Measurements from ENCODE around the gene ATAD3B.
"Not testable (repeated sequence)": the region's sequence is repeated elsewhere in the genome, so short reads cannot be mapped to it uniquely, and the experiment has no call there.

The ATAD3B gene

DNA sequence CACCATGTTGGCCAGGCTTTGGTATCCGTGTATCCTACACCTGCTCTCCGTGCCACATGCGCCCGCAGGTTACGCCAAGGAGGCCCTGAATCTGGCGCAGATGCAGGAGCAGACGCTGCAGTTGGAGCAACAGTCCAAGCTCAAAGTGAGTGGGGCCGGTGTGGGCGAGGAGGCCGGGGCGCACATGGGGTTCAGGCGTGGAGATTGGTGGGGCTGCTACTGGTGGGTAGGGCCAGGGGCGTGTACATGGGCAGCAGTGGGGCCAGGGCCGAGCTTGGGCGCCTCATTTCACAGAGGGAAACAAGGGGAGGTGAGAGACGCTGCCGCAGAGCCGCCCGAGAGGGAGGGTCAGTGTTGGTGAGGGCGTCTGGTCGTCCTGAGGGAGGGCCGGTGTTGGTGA lies 5.6 kb downstream of the ATAD3B start:
- H3K4me3 ChIP-seq (ENCODE audit: low read depth, low read length): no peak overlapping the region
- TF ChIP-seq, protein P1, sequence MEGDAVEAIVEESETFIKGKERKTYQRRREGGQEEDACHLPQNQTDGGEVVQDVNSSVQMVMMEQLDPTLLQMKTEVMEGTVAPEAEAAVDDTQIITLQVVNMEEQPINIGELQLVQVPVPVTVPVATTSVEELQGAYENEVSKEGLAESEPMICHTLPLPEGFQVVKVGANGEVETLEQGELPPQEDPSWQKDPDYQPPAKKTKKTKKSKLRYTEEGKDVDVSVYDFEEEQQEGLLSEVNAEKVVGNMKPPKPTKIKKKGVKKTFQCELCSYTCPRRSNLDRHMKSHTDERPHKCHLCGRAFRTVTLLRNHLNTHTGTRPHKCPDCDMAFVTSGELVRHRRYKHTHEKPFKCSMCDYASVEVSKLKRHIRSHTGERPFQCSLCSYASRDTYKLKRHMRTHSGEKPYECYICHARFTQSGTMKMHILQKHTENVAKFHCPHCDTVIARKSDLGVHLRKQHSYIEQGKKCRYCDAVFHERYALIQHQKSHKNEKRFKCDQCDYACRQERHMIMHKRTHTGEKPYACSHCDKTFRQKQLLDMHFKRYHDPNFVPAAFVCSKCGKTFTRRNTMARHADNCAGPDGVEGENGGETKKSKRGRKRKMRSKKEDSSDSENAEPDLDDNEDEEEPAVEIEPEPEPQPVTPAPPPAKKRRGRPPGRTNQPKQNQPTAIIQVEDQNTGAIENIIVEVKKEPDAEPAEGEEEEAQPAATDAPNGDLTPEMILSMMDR (IDR thresholded peaks at IDR 0.05; ENCODE audit: borderline replicate concordance, insufficient read depth, low read depth, low read length): no peak

DNA sequence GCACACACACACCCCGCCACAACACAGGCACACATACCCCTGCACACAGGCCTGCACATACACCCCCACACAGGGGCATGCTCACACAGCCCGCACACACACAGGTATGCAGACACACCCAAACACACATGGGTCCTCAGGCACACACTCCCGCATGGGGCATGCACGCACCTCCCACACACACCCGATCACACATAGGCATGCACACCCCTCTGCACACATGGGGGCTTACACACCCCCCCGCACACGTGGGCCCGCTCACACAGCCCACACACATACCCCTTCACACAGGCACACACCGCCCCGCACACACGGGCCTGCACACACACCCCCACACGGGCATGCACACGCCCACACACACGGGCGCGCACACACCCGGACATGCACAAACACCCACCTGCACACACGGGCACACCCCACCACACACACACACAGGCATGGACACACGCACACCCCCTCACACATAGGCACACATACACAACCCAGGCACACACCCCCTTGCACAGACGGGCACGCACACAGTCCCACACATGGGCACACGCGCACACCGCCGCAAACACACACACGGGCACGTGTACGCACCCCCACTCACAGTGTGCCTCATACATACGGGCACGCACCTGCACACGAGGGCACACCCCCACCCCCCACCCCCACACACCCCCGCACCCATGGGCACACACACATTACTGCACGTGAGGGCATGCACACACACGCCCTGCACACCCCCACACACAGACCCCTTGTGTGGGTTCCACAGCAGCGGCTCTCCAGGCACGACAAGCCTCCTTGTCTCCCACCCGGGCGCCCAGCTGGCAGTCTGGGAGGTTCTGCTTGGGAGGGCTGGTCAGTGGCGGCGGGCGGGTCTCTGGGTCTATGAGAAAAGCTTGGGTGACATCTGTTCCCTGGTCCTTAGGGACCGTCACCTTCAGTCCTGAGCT lies 8.3 kb downstream of the ATAD3B start:
- no peak overlapping the region for H3K4me3 ChIP-seq (ENCODE audit: low read depth, low read length)
- TF ChIP-seq, protein P1 (IDR thresholded peaks at IDR 0.05; ENCODE audit: borderline replicate concordance, insufficient read depth, low read depth, low read length): no peak

DNA sequence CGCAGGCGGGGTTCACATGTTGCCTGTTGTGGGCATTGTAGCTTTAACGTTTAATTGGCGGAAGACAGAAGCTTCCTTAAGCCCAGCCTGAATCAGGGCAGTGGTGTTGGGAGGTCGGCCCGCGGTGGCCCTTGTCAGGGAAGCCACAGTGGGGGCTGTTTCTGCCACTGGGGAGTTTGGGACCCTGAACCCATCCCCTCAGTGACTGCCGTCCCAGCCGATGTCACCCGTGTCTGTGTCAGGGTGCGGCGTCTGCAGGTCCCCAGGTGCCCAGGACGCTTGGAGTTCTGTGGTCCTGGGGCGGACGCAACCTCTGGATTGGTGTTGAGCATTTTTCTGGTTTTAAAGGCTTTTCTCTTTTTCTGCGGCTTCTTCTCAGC lies 8.9 kb downstream of the ATAD3B start:
- not testable (repeated sequence) for H3K4me3 ChIP-seq (ENCODE audit: low read depth, low read length)

DNA sequence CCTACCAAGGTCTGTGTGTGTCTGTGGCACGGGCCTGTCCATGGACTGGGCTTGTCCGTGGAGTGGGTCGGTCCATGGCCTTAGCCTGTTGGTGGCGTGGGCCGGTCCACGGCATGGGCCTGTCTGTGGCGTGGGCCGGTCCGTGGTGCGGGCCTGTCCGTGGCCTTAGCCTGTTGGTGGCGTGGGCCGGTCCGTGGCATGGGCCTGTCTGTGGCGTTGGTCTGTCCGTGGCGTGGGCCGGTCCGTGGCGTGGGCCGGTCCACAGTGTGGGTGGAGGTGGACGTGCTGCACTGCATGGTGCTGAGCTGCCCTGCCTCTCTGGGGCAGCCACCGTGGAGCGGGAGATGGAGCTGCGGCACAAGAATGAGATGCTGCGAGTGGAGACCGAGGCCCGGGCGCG lies 10.2 kb downstream of the ATAD3B start:
- not testable (repeated sequence) for H3K4me3 ChIP-seq (ENCODE audit: low read depth, low read length)

DNA sequence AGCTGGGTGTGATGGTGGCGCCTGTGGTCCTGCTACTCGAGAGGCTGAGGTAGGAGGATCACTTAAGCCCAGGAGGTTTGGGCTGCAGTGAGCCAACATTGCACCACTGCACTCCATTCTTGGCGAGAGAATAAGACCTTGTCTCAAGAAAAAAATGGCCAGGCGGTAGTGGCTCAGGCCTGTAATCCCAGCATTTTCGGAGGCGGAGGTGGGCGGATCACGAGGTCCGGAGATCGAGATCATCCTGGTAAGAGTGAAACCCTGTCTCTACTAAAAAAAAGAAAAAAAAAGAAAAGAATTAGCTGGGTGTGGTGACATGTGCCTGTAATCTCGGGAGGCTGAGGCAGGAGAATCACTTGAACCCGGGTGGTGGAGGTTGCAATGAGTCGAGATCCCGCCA lies 11.3 kb downstream of the ATAD3B start:
- TF ChIP-seq, protein P1 (IDR thresholded peaks at IDR 0.05; ENCODE audit: borderline replicate concordance, insufficient read depth, low read depth, low read length): no peak
- no peak overlapping the region for H3K4me3 ChIP-seq (ENCODE audit: low read depth, low read length)

DNA sequence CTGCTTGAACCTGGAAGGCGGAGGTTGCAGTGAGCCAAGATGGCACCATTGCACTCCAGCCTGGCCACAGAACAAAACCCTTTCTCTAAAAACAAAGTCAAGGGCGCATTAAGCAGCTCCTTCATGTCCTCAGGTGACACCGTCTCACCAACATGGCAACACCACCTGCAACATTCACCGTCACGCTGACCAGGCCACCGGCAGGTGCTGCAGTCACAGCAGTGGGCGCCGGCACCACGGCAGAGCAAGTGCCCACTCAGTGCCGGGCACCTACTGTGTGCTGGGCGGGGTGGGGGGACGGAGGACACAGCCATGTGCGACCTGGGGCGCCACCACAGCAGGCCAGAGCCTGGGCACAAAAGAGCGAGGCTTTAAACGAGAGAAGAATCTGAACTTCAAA lies 12.1 kb downstream of the ATAD3B start:
- TF ChIP-seq, protein P1 (IDR thresholded peaks at IDR 0.05; ENCODE audit: borderline replicate concordance, insufficient read depth, low read depth, low read length): no peak
- no peak overlapping the region for H3K4me3 ChIP-seq (ENCODE audit: low read depth, low read length)

DNA sequence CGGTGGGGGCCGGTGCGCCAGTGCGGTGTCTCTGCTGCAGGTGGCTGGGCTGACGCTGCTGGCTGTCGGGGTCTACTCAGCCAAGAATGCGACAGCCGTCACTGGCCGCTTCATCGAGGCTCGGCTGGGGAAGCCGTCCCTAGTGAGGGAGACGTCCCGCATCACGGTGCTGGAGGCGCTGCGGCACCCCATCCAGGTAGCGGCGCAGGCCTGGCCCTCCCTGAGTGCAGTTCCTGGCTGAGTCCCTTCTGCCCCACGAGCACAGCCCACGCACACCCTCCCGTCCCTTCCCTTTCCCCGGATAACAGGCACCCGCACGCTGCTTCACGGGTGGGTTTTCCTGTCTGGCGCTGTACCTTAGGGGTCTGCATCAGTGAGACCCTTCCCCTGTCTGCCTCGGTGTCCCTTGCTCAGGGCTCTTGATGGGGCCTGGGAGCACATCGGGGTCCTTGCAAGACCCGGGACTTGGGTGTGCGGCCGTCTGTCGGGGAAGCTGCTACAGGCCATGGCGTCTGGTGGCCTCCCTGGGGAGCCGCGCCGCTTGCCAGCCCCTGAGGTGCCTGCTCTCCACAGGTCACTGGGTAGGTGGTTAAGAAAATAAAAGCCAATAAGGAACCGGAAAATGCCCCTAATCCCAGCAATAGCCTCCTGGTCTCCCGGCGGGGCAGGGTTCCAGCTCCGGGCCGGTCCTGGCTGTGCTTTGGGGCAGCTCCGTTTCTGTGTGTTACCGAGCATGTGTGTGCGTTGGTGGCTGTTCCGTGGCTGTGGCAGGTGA lies 13.6 kb downstream of the ATAD3B start:
- H3K4me3 ChIP-seq (ENCODE audit: low read depth, low read length): not testable (repeated sequence)

DNA sequence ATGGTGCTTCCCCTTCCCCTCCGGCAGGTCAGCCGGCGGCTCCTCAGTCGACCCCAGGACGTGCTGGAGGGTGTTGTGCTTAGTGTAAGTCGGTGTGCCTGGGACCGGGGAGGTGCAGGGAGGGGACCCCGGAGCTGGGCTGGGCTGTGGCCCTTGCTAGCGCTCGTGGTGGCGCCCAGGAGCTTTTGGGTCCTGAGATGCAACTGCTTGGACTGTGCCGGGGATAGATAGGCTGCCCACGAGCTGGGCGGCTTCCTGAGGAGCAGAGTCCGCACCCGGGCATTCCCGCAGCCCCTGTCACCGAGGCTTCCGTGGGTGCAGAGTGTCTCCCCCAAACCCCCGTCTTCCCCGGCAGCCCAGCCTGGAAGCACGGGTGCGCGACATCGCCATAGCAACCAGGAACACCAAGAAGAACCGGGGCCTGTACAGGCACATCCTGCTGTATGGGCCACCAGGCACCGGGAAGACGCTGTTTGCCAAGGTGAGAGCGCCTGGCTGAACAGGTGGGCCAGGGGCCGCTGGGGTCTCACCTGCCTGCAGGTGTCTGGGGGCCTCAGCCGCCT lies 14.3 kb downstream of the ATAD3B start:
- H3K4me3 ChIP-seq (ENCODE audit: low read depth, low read length): not testable (repeated sequence)

DNA sequence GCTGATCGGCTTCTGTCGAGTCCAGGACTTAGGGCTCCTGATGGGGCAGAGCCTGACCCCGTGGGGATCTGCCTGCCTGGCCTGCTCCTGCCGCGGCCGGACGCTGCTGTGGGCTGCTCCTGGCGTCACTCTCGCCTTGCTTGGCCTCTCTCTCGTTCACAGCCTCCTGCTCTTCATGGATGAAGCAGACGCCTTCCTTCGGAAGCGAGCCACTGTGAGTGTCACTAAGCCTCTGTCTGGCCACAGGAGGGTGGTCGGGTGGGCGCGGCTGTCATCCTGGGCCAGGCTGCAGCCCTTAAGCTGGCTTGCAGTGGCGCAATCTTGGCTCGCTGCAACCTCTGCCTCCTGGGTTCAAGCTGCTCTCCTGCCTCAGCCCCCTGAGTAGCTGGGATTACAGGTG lies 16.1 kb downstream of the ATAD3B start:
- TF ChIP-seq, protein P1 (IDR thresholded peaks at IDR 0.05; ENCODE audit: borderline replicate concordance, insufficient read depth, low read depth, low read length): no peak
- H3K4me3 ChIP-seq (ENCODE audit: low read depth, low read length): no peak overlapping the region

Measured in GM12875 (cell line).